HG03280 (cell line): ENCODE results near the gene RPS27A.
"Not testable (repeated sequence)": the region's sequence is repeated elsewhere in the genome, so short reads cannot be mapped to it uniquely, and the experiment has no call there.

Experiments
- ATAC-seq: cut with Tn5 transposase; IDR thresholded peaks from one replicate; pipeline ENCODE4 v1.9.1; 2021; ENCODE audit warnings: mild to moderate bottlenecking, moderate library complexity; ENCODE audit not compliant: unreplicated experiment

RPS27A gene

DNA sequence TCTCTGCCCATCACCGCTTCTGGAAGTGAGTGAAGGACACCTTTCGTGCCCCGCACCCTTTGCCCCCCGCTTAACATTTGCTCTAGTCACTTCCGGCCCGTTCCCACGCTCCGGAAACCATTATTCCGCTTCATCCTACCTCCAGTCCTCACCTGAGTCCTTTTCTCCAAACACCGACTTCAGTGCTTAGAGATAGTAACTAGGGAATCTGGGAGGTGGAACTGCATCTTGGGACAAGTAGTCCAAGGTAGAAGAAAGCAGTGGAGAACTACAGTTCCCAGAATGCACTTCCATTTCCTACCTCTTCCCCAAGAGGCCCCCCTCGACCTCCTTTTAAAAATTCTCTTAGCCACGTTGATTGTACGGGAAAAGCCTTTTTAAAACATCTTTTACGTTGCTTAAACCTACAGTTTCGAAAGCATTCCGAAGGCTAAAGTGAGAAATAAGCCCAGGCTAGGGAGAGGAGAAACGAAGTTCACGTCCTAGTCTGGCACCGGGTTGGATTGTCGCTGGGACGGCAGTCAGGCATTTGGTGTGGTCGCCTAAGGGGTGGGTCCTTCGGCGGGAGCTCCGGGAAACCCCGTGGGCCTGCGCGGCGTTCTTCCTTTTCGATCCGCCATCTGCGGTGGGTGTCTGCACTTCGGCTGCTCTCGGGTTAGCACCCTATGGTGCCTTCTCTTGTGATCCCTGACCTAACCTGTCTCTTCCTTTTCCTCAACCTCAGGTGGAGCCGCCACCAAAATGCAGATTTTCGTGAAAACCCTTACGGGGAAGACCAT lies at the start of gene RPS27A, which contains the start of gene CLHC1:
Gene RPS27A, plus strand, starts transcription at position 605 of the 779 bp plus-strand sequence. Its CDS starts 137 bp downstream, at position 742.
Gene CLHC1, minus strand, starts transcription at position 210 of the 779 bp plus-strand sequence. CDS start 9,882 bp downstream, outside the sequence.
- peak; percentile 84 for ATAC-seq

DNA sequence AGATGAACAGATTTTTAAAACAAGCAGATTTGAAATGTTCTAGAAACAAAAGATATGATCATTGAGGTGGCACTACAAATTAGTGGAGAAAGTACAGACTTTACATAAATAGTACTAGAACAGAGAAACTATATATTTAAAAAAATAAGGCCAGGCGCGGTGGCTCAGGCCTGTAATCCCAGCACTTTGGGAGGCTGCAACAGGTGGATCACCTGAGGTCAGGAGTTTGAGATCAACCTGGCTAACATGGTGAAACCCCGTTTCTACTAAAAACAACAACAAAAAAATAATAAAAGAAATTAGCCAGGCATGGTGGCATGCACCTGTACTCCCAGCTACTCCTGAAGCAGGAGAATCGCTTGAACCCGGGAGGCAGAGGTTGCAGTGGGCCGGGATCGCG lies 45.7 kb upstream of the RPS27A start:
- not testable (repeated sequence) for ATAC-seq

DNA sequence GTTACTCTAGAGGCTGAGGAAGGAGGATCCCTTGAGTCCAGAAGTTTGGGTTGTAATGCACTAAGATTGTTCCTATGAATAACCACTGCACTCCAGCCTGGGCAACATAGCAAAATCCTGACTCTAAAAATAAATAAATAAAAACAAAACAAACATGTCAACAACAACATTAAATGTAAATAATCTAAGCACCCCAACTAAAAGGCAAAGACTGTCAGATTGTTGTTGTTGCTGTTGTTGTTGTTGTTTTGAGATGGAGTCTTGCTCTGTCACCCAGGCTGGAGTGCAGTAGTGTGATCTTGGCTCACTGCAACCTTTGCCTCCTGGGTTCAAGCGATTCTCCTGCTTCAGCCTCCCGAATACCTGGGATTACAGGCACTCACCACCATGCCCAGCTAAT lies 40.6 kb upstream of the RPS27A start:
- not testable (repeated sequence) for ATAC-seq

DNA sequence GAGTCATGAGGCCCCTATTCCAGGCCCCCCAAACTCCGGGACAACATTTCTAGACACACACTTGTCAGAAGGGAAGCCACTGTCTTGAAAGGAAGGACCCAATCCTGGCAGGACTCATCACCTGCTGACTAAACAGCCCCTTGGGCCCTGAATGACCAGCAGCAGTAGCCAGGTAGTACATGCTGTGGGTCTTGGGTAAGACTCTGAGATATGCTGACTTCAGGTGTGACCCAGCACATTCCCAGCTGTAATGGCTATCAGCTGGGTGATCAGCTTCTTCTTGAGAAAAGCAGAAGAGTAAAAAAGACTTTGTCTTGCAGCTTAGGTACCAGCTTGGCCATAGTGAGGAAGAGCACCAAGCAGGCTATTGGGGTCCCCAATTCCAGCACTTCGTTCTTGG lies 36.0 kb upstream of the RPS27A start:
- ATAC-seq: no peak

DNA sequence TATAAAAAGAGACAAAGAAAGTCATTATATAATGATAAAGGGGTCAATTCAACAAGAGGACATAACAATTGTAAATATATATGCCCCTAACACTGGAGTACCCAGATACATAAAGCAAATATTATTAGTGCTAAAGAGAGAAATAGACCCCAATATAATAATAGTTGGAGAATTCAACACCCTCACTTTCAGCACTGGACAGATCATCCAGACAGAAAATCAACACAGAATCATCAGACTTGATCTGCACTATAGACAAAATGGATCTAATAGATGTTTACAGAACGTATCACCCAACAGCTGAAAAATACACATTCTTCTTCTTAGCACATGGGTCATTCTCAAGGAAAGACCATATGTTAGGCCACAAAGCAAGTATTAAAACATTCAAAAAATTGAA lies 32.1 kb upstream of the RPS27A start:
- ATAC-seq: no peak

DNA sequence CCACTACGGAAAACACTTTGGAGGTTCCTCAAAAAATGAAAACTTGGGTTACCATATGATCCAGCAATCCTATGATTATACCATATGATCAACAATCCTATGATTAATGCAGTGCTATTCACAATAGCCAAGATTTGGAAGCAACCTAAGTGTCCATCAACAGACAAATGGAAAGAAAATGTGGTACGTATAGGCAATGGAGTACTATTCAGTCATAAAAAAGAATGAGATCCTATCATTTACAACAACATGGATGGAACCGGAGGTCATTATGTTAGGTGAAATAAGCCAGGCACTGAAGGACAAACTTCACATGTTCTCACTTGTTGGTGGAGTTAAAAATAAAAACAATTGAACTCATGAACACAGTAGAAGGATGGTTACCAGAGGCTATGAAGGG lies 28.0 kb upstream of the RPS27A start:
- ATAC-seq: no peak

DNA sequence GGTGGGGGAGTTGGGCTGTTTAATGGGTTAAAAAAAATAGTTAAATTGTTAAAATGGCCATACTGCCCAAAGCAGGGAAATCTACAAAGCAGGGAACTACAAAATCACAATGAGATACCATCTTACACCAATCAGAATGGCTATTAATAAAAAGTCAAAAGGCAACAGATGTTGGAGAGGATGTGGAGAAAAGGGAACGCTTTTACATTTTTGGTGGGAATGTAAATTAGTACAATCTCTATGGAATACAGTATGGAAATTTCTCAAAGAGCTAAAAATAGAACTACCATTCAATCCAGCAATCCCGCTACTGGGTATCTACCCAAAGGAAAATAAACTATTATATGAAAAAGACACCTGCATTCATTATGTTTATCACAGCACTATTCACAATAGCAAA lies 27.5 kb upstream of the RPS27A start:
- no peak for ATAC-seq

DNA sequence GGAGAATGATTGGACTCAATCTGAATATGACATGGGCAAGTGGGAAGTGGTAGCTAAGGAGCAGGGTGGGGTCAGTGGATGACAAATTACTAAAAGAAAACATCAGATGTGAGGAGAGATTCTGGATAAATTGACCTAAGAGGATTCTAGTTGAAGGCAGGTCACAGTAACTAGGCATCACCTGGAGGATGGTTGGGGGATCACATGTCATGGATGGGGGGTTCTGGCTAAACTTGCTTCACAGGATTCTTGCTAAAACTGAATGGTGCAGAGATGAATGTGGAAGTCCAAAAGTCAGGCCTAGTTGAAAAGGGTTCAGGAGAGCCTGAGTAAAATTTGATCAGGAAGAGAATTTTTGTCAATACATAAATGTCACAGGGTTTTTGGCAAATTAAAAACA lies 18.7 kb upstream of the RPS27A start:
- no peak for ATAC-seq

DNA sequence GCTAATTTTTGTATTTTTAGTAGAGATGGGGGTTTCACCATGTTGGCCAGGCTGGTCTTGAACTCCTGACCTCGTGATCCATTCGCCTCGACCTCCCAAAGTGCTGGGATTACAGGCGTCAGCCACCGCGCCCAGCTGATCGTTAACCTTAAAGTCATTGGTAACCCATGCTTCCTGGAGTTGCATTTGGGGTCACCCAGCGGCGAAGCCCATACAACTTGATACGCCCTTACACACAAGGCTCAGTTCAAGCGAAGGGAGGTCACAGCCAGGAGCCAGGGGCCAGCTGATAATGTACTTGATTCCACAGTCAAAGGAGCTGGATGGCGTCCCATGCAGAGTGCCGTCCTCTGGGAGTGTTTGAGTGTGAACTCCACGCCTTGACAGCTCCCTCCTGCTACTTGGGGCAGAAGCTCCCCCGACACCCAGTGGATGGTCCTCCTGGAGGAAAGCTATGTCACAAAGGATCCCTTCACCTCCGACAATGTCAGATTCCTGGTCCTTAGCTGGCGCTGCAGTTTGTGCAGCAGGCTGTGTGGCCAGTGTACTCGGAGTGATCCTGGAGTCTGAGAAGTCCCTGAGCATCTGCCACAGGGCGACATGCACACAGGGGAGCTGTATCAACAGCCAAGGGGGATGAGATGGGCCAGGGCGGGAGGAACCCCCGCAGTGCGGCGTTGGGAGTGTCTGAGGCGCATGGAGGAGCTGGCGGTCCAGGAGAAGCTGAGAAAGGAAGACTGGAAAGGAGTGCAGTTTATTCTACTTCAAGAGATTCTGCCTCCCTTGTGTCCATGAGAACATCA lies 8.3 kb upstream of the RPS27A start:
- no peak for ATAC-seq

DNA sequence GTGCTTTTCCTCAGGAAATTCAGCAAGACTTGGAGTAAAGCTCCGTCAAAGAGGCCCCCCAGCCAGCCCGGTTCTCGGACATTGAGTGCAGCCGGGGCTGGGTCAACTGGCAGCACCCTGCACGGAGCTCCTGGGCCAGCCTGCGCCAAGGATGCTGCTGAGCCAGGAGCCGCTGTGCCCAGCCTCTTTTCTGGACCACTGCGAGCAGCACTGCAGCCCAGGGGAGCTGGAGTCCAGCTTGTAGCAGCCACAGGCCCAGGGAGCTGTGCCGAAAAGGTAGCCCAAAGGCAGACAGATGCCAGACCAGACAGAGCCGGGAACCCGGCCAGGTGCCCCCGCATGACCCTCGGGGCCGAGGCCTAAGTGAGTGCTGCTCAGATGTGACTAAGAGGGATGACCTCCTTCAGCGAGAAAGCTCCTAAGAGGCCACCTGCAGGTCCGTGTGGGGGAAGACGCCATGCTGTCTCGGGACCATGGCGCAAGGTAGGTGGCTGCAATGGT lies 7.7 kb upstream of the RPS27A start:
- ATAC-seq: no peak

DNA sequence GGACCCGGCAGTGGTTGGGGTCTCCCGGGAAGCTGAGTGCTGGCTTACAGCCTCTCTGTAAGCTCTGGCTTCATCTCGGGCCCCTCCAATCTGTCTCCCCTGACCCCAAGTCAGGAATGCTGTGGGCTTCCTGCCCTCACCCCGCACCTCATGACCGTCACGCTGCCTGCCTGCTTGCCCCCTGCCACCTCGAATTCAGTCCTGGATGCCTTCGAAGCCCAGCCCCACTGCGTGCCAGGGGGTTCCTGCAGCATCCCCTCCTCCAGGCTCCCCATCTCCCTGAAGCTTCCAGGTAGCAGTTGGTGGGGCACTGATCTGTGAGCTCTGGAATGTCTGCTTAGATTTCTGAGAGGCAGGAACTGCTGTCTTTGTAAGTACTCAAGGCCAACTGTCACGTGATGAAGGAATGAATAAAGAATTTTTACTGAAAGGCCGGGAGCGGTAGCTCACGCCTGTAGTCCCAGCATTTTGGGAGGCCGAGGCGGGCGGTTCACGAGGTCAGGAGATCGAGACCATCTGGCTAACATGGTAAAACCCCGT lies 6.9 kb upstream of the RPS27A start:
- ATAC-seq: no peak

DNA sequence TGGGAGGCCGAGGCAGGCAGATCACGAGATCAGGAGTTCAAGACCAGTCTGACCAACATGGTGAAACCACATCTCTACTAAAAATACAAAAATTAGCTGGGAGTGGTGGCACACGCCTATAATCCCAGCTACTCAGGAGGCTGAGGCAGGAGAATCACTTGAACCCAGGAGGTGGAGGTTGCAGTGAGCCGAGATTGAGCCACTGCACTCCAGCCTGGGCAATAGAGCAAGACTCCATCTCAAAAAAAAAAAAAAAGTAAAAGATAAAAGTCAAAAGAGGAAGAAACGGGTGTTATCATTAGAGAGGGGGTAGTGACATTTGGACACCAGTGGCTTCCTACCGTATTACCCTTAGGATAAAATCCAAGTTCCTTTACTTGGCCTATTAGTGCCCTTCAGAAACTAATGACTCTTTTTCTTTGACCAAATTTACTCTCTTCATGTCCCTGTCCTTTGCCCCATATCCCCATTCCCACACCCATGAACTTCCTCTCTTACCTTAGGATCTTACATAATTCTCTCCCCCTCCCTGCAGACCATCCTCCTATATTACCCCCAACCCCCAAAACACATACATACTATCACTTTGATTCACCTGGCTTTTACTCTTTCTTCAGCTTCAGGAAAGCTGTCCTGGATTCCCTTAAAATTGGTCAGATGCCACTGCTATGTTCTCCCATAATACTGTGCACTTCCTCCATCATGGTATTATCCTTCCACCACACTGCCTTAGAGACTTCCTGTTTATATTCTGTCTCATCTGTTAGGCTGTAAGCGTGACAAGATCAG lies 4.9 kb upstream of the RPS27A start:
- not testable (repeated sequence) for ATAC-seq

DNA sequence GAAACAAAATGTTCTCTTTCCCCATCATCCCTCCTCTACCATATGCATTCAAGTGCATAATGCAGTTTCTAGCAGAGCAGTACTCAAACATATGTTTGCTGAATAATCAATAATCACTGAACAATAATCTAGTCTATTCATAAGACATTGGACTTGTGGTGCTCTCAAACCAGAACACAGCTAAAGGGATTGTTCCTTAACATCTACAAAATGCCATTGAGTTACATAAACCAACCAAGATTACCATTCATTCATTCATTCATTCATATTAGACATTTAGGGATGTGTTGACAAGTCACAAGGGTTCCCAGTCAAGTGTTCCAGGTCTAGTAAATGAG lies 4.3 kb upstream of the RPS27A start:
- ATAC-seq: no peak

DNA sequence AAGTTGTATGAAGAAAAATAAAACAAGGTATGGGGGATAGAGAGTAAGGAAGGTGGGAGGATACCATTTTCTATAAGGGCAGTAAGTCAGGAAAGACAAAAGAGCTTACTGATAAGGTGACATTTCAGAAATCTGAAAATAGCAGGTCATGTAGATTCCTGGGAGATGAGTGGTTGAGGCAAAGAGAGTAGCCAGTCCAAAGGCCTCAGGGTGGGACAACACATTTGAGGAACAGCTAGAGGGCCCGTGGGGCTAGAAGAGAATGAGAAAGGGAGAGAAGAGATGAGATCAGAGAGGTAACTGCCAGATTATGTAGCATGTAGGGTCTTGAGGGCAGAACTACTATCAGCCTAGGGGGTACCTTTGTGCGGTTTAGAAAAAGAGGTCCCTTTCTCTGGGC lies 3.3 kb upstream of the RPS27A start:
- ATAC-seq: no peak

DNA sequence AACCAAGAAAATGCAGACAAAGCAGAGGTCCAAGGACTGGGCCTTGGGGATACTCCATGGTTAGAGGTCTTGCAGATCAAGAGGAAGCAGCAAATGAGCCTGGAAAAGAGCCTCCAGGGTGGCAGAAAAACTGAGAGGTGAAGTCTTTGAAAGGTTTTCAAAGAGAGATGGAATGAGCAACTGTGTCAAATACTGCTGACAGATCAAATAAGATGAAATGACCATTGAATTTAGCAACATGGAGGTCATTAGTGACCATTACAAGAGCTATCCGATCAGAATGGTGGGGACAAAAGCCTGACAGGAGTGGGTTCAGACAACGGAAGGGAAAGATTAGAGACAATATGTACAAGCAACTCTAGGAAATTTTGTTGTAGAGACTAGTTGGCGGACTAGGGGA lies 1.9 kb upstream of the RPS27A start:
- no peak for ATAC-seq

DNA sequence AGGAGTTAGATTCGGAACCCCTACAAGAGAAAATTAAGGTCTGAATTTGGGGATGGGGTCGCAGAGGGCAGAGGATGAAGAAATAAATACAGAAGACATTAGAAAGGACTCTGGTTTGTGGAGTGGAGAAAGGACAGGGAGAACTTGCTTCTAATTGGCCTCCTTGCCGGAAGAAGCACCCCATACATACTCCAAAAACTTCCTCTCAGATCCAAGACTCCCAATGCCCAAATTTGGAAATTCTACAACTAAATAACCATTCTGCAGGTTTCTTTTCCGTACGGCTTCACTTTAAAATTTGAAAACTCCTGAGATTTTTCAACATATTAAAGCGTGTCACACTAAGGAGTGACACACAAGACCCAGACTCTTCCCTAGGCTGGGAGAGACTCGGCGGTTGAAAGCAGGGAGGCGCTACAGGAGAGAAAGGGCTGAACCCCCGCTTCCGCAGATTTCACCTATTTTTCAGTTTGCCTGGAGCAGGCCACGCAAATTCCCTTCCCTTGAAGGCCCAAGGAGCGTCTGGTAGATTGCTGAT lies 873 bp upstream of the RPS27A start:
- no peak for ATAC-seq

DNA sequence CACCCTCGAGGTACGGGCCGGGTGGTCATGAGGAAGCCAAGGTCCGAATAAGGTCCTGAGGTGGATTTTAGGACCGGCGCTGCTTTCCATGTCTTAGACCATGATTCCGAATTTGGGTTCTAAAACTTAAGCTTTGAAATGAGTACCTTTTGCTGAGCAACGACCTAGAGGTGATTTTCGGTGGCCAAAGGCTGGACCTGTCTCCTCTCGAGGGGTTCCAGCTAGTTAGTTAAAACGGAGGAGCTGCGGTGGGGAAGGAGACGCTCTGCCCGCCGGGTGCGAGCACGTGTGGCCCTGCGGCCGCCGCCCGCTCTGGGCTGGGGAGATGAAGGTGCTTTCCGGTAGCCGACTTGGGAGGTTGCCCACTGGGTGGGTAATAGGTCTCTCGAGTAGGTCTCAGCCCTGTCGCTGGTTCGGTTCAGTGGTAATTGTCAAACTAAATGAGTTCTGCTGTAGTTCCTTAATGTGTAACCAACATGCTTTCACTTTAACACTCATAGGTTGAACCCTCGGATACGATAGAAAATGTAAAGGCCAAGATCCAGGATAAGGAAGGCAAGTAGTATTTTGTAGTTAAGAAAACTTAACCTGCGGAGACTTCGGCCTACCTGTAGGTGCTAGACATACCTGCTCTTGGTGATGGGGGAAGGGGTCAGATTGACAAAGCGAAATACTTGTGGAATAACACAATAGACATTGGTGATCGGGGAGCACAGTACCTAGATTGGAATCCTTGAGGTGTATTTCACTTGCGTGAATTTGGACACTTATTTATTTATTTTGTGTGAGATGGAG lies 572 bp downstream of the RPS27A start:
- ATAC-seq: peak; percentile 23

DNA sequence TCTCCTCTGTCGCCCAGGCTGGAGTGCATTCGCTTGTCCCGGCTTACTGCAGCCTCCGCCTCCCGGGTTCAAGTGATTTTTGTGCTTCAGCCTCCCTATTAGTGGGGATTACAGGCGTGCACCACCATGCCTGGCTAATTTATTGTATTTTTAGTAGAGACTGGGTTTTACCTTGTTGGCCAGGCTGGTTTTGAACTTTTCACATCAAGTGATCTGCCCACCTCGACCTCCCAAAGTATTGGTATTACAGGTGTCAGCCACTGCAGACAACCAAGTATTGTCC lies 1.1 kb downstream of the RPS27A start:
- ATAC-seq: no peak

DNA sequence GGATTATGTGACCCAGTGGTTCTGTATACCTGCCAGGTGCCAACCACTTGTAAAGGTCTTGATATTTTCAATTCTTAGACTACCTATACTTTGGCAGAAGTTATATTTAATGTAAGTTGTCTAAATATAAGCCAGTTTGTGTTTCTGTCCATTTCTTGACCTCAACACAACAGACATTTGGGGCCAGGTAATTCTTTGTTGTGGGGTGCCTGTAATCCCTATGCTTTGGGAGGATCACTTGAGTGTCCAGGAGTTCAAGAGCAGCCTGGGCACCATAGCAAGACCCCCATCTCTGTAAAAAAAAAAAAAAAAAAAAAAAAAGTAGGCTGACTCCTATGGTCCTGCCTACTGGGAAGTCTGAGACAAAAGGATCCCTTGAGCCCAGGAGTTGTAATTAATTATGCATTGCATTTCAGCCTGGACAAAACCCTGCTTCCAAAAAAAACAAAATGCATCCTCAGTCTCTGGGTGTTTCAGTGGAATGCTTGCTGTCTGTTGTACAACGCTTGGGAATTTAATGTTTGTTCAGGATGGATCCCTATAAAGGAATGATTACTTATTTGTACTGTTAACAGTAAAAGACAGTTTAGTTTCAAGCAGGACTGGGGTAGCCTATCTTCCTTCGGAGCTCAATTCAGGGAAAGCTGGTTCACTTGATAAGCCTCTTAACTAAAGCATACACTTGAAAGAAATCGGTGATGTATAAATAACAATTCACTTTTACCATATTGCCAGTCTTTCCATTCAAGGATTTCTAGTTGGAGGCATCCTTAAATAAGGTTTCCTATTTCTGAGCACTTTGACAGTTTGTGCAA lies 3.4 kb downstream of the RPS27A start:
- ATAC-seq: no peak
